ENCODE results near the gene CDC16. TPM values are rescaled to one million over a fixed set of nuclear protein-coding genes. Genes with fewer than 3 reads are reported as not detected.

Gene CDC16
- total RNA-seq, 4 donors from 2014 or later, result 18.5 to 22.2 (median 20.5) TPM

- Histone ChIP-seq H3K4me1 (peaks cover 7 to 8% of the 10 kb centered on the region in 2 donors), H3K4me3 (no peak overlapping the region), H3K9me3 (no peaks in the 10 kb centered on the region), H3K27ac (no peak overlapping the region), H3K27me3 (no peaks in the 10 kb centered on the region), H3K36me3 (peaks cover 0 to 59% of the 10 kb centered on the region in 2 donors)
- in situ Hi-C loops (cut with MboI; ENCODE audit: low sequenced_read_pairs in 4 of 4), result no loop called here
- DNase-seq (no peak), ATAC-seq (no peak)
- no peak for TF ChIP-seq CTCF (IDR thresholded peaks at IDR 0.05 in 4 of 5, conservative IDR thresholded peaks at IDR 0.05 in 1 of 5)
- no peak for TF ChIP-seq POLR2A (IDR thresholded peaks at IDR 0.05)
- intact Hi-C loops (cut with DNase I; ENCODE audit: low total_unique reads), result no loop called here
Observed at GRCh38 chr13:114286808-114287207, 52.1 kb downstream of the CDC16 start.

GRCh38 chr13:114288157-114288591 lies 53.5 kb downstream of the CDC16 start:
- DNase-seq (no peak), ATAC-seq (no peak)
- Histone ChIP-seq H3K9me3 (no peaks in the 10 kb centered on the region), H3K27ac (no peak overlapping the region), H3K27me3 (no peaks in the 10 kb centered on the region), H3K36me3 (peaks cover 0 to 69% of the 10 kb centered on the region in 2 donors), H3K4me1 (no peaks in the 10 kb centered on the region), H3K4me3 (no peak overlapping the region)
- in situ Hi-C loops (cut with MboI; ENCODE audit: low sequenced_read_pairs in 4 of 4), result no loop called here
- no peak for TF ChIP-seq POLR2A (IDR thresholded peaks at IDR 0.05)
- no peak for TF ChIP-seq CTCF (IDR thresholded peaks at IDR 0.05 in 4 of 5, conservative IDR thresholded peaks at IDR 0.05 in 1 of 5)
- intact Hi-C loops (cut with DNase I; ENCODE audit: low total_unique reads), result no loop called here

- in situ Hi-C loops (cut with MboI; ENCODE audit: low sequenced_read_pairs in 4 of 4), result no loop called here
- Histone ChIP-seq H3K9me3 (no peaks in the 10 kb centered on the region), H3K27me3 (no peaks in the 10 kb centered on the region), H3K4me3 (no peak overlapping the region), H3K4me1 (no peaks in the 10 kb centered on the region), H3K27ac (no peak overlapping the region), H3K36me3 (peaks cover 0 to 41% of the 10 kb centered on the region in 2 donors)
- DNase-seq (no peak), ATAC-seq (no peak)
- intact Hi-C loops (cut with DNase I; ENCODE audit: low total_unique reads), result no loop called here
- no peak for TF ChIP-seq CTCF (IDR thresholded peaks at IDR 0.05 in 4 of 5, conservative IDR thresholded peaks at IDR 0.05 in 1 of 5)
- TF ChIP-seq POLR2A (IDR thresholded peaks at IDR 0.05), result no peak
Observed at GRCh38 chr13:114296448-114296847, 61.8 kb downstream of the CDC16 start.

- H3K4me3 ChIP-seq, result no peak overlapping the region
- in situ Hi-C loops (cut with MboI; ENCODE audit: low sequenced_read_pairs in 4 of 4), result no loop called here
- ATAC-seq, result no peak
- H3K4me1 ChIP-seq, result no peaks in the 10 kb centered on the region
- no peak for TF ChIP-seq CTCF (IDR thresholded peaks at IDR 0.05 in 4 of 5, conservative IDR thresholded peaks at IDR 0.05 in 1 of 5)
- H3K27me3 ChIP-seq, result no peaks in the 10 kb centered on the region
- intact Hi-C loops (cut with DNase I; ENCODE audit: low total_unique reads), result no loop called here
- H3K27ac ChIP-seq, result no peak overlapping the region
- no peaks in the 10 kb centered on the region for H3K9me3 ChIP-seq
- no peak for DNase-seq
- peaks cover 0 to 41% of the 10 kb centered on the region in 2 donors for H3K36me3 ChIP-seq
Observed at GRCh38 chr13:114296902-114297301, 62.2 kb downstream of the CDC16 start.

GRCh38 chr13:114298866-114299265 lies 64.2 kb downstream of the CDC16 start:
- peaks cover 0 to 49% of the 10 kb centered on the region in 2 donors for H3K36me3 ChIP-seq
- intact Hi-C loops (cut with DNase I; ENCODE audit: low total_unique reads) (no loop called here), in situ Hi-C loops (cut with MboI; ENCODE audit: low sequenced_read_pairs in 4 of 4) (no loop called here)
- ATAC-seq (no peak), DNase-seq (no peak)
- no peaks in the 10 kb centered on the region for H3K4me1 ChIP-seq
- no peaks in the 10 kb centered on the region for H3K27me3 ChIP-seq
- H3K27ac ChIP-seq, result no peak overlapping the region
- no peak overlapping the region for H3K4me3 ChIP-seq
- TF ChIP-seq CTCF (IDR thresholded peaks at IDR 0.05 in 4 of 5, conservative IDR thresholded peaks at IDR 0.05 in 1 of 5) (no peak), POLR2A (IDR thresholded peaks at IDR 0.05) (no peak)
- no peaks in the 10 kb centered on the region for H3K9me3 ChIP-seq

Measured in gastrocnemius medialis (tissue), 4 donors.